ENCODE results near the gene MIDN.
A peak's percentile ranks its signal among the peaks of the same experiment; 100 is the strongest.

DNA sequence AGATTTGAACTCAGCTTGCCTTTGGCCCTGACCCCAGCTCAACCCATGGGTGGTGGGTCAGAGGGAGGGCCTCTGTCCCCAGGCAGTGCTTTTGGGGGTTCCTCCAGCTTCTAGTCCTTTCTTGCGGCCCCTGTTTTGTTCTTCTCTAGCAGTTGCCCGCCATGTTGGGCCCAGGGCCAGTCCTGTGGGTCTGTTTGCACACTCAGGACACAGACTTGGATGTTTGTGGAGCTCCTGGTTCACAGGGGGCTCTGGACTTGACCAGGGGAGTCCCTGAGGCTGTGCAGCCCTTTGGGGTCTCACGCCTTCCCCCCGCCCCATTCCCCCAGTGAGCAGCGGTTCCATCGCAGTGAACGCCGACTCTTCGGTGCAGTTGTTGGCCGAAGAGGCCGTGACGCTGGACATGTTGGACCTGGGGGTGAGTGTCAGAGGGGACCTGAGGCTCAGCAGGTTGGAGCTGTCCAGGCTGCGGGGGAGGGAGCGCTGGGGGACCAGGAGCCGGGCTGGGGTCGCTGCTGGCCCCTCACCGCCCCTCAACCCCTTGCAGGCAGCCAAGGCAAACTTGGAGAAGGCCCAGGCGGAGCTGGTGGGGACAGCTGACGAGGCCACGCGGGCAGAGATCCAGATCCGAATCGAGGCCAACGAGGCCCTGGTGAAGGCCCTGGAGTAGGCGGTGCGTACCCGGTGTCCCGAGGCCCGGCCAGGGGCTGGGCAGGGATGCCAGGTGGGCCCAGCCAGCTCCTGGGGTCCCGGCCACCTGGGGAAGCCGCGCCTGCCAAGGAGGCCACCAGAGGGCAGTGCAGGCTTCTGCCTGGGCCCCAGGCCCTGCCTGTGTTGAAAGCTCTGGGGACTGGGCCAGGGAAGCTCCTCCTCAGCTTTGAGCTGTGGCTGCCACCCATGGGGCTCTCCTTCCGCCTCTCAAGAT is 4.4 kb upstream of the MIDN start:
- TF ChIP-seq, protein P1, sequence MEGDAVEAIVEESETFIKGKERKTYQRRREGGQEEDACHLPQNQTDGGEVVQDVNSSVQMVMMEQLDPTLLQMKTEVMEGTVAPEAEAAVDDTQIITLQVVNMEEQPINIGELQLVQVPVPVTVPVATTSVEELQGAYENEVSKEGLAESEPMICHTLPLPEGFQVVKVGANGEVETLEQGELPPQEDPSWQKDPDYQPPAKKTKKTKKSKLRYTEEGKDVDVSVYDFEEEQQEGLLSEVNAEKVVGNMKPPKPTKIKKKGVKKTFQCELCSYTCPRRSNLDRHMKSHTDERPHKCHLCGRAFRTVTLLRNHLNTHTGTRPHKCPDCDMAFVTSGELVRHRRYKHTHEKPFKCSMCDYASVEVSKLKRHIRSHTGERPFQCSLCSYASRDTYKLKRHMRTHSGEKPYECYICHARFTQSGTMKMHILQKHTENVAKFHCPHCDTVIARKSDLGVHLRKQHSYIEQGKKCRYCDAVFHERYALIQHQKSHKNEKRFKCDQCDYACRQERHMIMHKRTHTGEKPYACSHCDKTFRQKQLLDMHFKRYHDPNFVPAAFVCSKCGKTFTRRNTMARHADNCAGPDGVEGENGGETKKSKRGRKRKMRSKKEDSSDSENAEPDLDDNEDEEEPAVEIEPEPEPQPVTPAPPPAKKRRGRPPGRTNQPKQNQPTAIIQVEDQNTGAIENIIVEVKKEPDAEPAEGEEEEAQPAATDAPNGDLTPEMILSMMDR (conservative IDR thresholded peaks at IDR 0.05 in 1 of 2, IDR thresholded peaks at IDR 0.05 in 1 of 2; ENCODE audit: extremely low read depth in 1 of 2, insufficient read depth in 1 of 2, low read depth in 1 of 2, low read length in 2 of 2), result peak; percentile 78 to 97
- TF ChIP-seq EZH2 (IDR thresholded peaks at IDR 0.05; ENCODE audit: borderline replicate concordance, low read length), result no peak

Data from mammary epithelial cell (primary cell).